Measurements from ENCODE around the gene SECISBP2L.
A peak's percentile ranks its signal among the peaks of the same experiment; 100 is the strongest.

Gene SECISBP2L

GRCh38 chr15:49046220-49047102 lies at the start of gene SECISBP2L:
Gene SECISBP2L, minus strand, starts transcription at chr15:49046446. Its CDS starts 147 bp downstream, at chr15:49046299.
- TF ChIP-seq, protein P1, sequence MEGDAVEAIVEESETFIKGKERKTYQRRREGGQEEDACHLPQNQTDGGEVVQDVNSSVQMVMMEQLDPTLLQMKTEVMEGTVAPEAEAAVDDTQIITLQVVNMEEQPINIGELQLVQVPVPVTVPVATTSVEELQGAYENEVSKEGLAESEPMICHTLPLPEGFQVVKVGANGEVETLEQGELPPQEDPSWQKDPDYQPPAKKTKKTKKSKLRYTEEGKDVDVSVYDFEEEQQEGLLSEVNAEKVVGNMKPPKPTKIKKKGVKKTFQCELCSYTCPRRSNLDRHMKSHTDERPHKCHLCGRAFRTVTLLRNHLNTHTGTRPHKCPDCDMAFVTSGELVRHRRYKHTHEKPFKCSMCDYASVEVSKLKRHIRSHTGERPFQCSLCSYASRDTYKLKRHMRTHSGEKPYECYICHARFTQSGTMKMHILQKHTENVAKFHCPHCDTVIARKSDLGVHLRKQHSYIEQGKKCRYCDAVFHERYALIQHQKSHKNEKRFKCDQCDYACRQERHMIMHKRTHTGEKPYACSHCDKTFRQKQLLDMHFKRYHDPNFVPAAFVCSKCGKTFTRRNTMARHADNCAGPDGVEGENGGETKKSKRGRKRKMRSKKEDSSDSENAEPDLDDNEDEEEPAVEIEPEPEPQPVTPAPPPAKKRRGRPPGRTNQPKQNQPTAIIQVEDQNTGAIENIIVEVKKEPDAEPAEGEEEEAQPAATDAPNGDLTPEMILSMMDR (IDR thresholded peaks at IDR 0.05): peak; percentile 49; the same call in 1 of the 2 replicates

- TF ChIP-seq, protein P1 (IDR thresholded peaks at IDR 0.05): no peak
These were observed 48.7 kb upstream of the SECISBP2L start for GRCh38 chr15:49094923-49095322.

GRCh38 chr15:49093252-49094105 lies 47.2 kb upstream of the SECISBP2L start:
- TF ChIP-seq, protein P1 (IDR thresholded peaks at IDR 0.05): no peak

DNA sequence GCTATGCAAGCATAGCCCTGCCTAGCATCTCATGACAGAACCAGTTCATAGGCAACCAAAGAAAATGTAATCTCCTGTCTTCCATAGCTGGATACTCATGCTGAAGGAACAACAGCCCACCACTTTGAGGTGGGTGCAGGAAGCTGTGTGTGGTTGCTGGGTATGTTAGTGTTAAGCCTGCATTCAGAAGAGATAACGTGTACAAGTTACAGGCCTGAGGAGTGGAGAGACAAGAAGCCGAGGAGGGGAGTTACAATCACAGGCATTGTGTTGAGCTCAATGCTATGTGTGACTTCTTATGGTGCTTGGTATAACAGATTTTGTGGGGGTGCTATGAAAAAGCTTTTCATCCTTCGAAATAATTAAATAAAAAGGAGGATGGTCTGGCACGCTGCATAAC lies 42.8 kb upstream of the SECISBP2L start:
- TF ChIP-seq, protein P1 (IDR thresholded peaks at IDR 0.05): no peak

DNA sequence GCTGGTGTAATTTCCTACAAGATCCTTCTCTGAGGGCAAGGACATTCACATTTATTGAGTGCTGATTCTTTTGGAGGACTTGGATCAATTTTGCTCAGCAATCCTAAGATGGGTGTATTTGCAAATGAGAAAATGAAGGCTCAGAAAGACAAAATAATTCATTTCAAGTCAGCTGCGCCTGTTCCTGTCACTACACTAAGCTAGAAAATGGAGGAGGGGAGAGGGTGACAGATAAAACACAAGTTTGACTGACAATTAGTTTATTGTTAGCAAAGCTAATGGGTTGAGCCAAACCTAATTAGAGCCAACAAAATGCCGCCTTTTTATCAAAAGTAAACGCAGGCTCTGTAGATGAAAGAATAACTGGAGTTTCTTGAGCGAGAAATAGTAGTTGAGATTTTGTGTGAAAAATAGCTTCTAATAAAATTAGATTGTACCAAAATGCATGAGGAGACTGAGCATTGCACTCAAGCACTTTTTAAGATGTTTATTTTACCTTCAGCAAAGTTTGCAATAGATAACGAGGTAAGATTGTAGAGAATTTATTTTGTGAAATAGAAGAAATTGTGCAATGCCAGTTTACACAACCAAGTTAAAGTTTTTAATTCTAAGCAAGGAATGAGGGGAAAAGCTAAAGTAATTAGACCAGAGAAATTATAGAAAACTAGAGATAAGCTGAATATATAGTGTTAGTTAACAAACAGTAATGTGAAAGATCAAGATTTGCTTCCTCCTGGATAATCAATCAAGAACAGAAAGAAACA lies 39.6 kb upstream of the SECISBP2L start:
- TF ChIP-seq, protein P1 (IDR thresholded peaks at IDR 0.05): no peak

GRCh38 chr15:49084285-49084570 lies 38.0 kb upstream of the SECISBP2L start:
- TF ChIP-seq, protein P1 (IDR thresholded peaks at IDR 0.05): no peak
